ENCODE data around the gene ABLIM1.

DNA sequence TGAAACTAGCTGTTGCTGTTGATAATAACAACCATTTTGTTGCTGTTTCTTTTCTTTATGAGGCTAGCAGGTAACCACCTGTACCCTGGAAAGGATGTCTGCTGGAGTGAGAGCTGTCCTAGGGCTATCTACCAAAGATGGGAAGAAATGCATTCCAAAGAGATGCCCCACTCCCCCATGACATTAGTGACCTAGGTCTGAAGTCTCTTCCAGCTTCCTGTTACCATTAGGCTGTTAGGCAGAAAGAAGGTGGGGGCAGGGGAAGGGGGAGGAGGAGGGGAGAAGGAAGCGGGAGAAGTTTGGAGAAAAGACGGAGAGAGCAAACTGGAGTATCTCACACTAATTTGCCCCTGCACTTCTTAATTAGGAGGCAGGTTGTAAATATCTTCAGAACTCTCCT lies 118.5 kb downstream of the ABLIM1 start:
- TF ChIP-seq, protein P1, sequence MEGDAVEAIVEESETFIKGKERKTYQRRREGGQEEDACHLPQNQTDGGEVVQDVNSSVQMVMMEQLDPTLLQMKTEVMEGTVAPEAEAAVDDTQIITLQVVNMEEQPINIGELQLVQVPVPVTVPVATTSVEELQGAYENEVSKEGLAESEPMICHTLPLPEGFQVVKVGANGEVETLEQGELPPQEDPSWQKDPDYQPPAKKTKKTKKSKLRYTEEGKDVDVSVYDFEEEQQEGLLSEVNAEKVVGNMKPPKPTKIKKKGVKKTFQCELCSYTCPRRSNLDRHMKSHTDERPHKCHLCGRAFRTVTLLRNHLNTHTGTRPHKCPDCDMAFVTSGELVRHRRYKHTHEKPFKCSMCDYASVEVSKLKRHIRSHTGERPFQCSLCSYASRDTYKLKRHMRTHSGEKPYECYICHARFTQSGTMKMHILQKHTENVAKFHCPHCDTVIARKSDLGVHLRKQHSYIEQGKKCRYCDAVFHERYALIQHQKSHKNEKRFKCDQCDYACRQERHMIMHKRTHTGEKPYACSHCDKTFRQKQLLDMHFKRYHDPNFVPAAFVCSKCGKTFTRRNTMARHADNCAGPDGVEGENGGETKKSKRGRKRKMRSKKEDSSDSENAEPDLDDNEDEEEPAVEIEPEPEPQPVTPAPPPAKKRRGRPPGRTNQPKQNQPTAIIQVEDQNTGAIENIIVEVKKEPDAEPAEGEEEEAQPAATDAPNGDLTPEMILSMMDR (IDR thresholded peaks at IDR 0.05): no peak
- TF ChIP-seq POLR2AphosphoS5 (IDR thresholded peaks at IDR 0.05; ENCODE audit: low read depth, low read length): no peak

Data from Panc1 (cell line).